Heart left ventricle (tissue), 16 donors: ENCODE results near the gene COL23A1. TPM values are rescaled to one million over a fixed set of nuclear protein-coding genes. Genes with fewer than 3 reads are reported as not detected.
A peak's percentile ranks its signal among the peaks of the same experiment; 100 is the strongest.

Source experiments
- ATAC-seq, 4 donors: fragments of 200-7000 bp; cut with Tn5 transposase; one replicate each; pipeline ENCODE4 v1.9.1; 2020 to 2022; ENCODE audit warnings: moderate library complexity in 4 of 4, mild to moderate bottlenecking in 3 of 4, moderate number of reproducible peaks in 1 of 4
- DNase-seq, 5 donors: peaks; one replicate each; pipeline ENCODE4 v3.0.0-alpha.2; 2020
- H3K27ac ChIP-seq, 12 donors: fragments of 200-600 bp; sonication (generic) in 4 of 12; one replicate each; pipeline versions ENCODE4 v1.5.0 to v1.8.0; 2016 to 2022; ENCODE audit warnings: mild to moderate bottlenecking in 2 of 12
- H3K27me3 ChIP-seq, 9 donors: fragments of 200-600 bp; sonication (generic) in 2 of 9; one replicate each; pipeline versions ENCODE4 v1.5.1 to v1.8.0; 2016 to 2022; ENCODE audit warnings: mild to moderate bottlenecking in 3 of 9
- H3K36me3 ChIP-seq, 9 donors: fragments of 200-600 bp; sonication (generic) in 2 of 9; one replicate each; pipeline versions ENCODE4 v1.5.0 to v1.8.0; 2018 to 2022; ENCODE audit warnings: mild to moderate bottlenecking in 2 of 9
- H3K4me1 ChIP-seq, 12 donors: fragments of 200-600 bp; sonication (generic) in 4 of 12; one replicate each; pipeline versions ENCODE4 v1.5.0 to v1.8.0; 2016 to 2022; ENCODE audit warnings: mild to moderate bottlenecking in 3 of 12
- H3K4me3 ChIP-seq, 12 donors: fragments of 200-600 bp; sonication (generic) in 4 of 12; one replicate each; pipeline versions ENCODE4 v1.5.0 to v1.8.0; 2017 to 2022; ENCODE audit warnings: mild to moderate bottlenecking in 9 of 12, moderate library complexity in 4 of 12
- H3K9me3 ChIP-seq, 12 donors: fragments of 200-600 bp; sonication (generic) in 4 of 12; one replicate each; pipeline versions ENCODE4 v1.5.0 to v1.8.0; 2016 to 2022; ENCODE audit warnings: mild to moderate bottlenecking in 1 of 12
- POLR2A ChIP-seq, 2 donors: fragments of 450-650 bp; IDR thresholded peaks; one replicate each; pipeline ENCODE4 v1.6.1; 2017; ENCODE audit warnings: antibody characterized with exemption in 2 of 2, mild to moderate bottlenecking in 2 of 2, moderate library complexity in 2 of 2
- WGBS, 4 donors: extraction: QIAGEN DNeasy Blood & Tissue Kit in 2 of 4; methylation state at CpG; one replicate each; pipeline versions ENCODE4 v1.1.5 to v1.1.7; 2013 to 2018; 5-methylcytosine and 5-hydroxymethylcytosine counted together
- intact Hi-C, 10 donors: fragments of 100-400 bp; cut with DNase I; formaldehyde crosslinking; loops; one replicate each; pipeline versions ENCODE4 v1.11.1 to v1.14.2; 2022
- polyA plus RNA-seq, 2 donors: library from polyadenylated mRNA; stranded (reverse); fragments of 200-250 nt; gene quantifications; one replicate each; pipeline ENCODE4 v1.2.3, GENCODE V29; 2013
- total RNA-seq, 9 donors: library from RNA; depleted of rRNA in 2 of 9; stranded (reverse); fragments of >200 nt in 2 of 9; fragmentation: NEBNext Ultra II Directional in 3 of 9; extraction: Animal tissue kit (Norgen Biotek cat#: 25700) in 3 of 9; gene quantifications; one replicate each; pipeline versions ENCODE4 v1.1.0 to v1.2.4, GENCODE V29; 2016 to 2023
- TF ChIP-seq, protein P1 (sequence below), 12 donors: fragments of 200-600 bp; sonication (generic) in 4 of 12; IDR thresholded peaks; one replicate each; pipeline versions ENCODE4 v1.5.0 to v1.8.0; 2018 to 2022; ENCODE audit warnings: antibody characterized with exemption in 12 of 12, mild to moderate bottlenecking in 5 of 12
- donor health status: ischemic (EF 13 %, LVEDD 7.1; RV severe dilation, severe dysfunction).
- donor health status: healthy with polysubstance abuse.
- donor health status: DM: no; HTN: yes; CAD: no.
- donor health status: DM: no; HTN: no; CAD: no.
- donor health status: ischemic (EF 25% LVEDD 6.9; RV normal size, moderate dysfunction).
- donor health status: ischemic (EF 25% LVEDD 5.7; RV mildly dilated, moderate dysfunction).
- donor health status: healthy.
- donor health status: DM: yes; HTN: yes; CAD: no.
- donor health status: ischemic (EF 35%, LVEDD 5.7; RV mildly dilated, moderate dysfunction).
- donor health status: nonischemic (EF 11% LVEDD 7.7; RV severe dilation, severe dysfunction).
- donor health status: DM: yes; HTN: yes; CAD: no.
- donor health status: PGD.
- donor health status: ischemic (EF 29% LVEDD 5.4; RV normal size, mild dysfunction).
- donor health status: nonischemic (EF 23%, LVEDD 6.1; RV moderate dilation, normal function).

COL23A1 gene
- total and polyA plus RNA-seq, 11 donors = 6.0 to 33.0 (median 18.8) TPM

DNA sequence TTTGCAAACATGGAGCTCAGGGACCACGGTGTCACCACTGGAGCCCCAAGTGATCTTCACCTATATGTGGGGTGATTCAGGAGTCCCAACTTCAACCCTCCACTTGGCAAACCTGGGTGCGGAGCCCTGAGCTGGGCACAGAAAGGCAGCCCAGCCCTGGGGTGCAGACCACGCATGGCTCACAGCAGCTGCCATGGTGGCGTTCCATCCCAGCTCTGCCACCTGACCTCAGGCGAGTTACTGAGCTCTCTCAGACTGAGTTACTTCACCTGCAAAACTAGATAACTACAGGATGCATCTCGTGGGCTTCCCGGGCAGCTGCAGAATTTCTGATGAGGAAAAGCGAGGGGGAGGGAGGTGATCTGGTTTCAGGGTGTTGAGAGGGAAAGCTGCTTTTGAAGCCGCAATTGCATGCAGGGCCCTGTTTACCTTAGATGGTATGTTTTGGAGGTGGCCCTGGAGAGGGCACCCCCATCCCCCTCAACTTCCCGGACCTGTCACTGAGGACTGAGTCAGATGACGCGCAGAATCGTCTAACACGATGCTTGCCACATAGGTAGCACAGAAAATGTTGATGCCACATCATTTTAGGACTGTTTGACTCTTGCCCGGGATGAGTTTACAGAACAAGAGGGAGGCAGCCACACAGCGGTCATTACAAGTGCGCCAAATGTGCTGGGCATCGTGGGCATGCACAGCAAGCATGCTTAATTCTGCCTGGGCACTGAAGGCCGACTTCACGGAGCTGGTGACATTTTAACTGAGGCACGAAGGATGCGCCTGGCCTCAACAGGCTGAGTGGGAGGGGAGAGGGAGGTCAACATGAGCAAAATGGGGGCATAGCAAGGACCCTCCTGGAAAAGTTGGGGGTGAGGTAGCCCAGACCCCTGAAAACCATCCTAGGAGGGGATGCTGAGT, 154.6 kb downstream of the COL23A1 start:
- Histone ChIP-seq H3K27me3 (no peaks in the 10 kb centered on the region), H3K36me3 (no peaks in the 10 kb centered on the region), H3K27ac (peak overlapping the region in 5 of 12 donors; percentile 34 to 61 (median 54)), H3K9me3 (peaks cover 0 to 6% (median 0%) of the 10 kb centered on the region in 12 donors), H3K4me1 (peaks cover 0 to 21% (median 3%) of the 10 kb centered on the region in 12 donors), H3K4me3 (peak overlapping the region in 1 of 12 donors; percentile 9)
- no peak for DNase-seq
- no peak for TF ChIP-seq POLR2A (IDR thresholded peaks at IDR 0.05)
- TF ChIP-seq, protein P1, sequence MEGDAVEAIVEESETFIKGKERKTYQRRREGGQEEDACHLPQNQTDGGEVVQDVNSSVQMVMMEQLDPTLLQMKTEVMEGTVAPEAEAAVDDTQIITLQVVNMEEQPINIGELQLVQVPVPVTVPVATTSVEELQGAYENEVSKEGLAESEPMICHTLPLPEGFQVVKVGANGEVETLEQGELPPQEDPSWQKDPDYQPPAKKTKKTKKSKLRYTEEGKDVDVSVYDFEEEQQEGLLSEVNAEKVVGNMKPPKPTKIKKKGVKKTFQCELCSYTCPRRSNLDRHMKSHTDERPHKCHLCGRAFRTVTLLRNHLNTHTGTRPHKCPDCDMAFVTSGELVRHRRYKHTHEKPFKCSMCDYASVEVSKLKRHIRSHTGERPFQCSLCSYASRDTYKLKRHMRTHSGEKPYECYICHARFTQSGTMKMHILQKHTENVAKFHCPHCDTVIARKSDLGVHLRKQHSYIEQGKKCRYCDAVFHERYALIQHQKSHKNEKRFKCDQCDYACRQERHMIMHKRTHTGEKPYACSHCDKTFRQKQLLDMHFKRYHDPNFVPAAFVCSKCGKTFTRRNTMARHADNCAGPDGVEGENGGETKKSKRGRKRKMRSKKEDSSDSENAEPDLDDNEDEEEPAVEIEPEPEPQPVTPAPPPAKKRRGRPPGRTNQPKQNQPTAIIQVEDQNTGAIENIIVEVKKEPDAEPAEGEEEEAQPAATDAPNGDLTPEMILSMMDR (IDR thresholded peaks at IDR 0.05) = no peak
- intact Hi-C loops = loop anchor here in 2 of 10 donors (10.0 kb wide), 1 partner anchor 151 kb away; no protein-coding TSS in a partner anchor
- ATAC-seq = no peak
- WGBS, 4 donors = 77 to 88% (median 86%) methylated on average over 22 of the region's 22 CpGs

DNA sequence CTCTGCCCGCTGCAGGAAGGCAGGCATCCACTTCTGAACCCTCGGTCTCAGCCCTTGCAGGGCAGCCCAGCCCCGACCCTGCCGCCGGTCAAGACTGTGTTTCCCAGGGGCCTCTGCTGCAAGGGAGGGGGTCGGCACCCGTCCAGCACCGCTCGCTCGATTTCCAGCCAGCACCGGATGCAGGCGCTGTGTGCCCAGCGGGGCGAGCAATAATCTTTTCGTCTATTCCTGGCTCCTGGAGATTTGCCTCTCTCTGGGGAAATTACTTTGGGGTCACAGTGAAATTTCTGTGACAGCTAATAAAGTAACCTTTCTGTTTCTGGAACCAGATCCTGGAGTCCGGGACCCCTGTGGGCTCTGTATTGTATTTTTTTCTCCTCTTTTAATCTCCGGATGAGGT, 155.3 kb downstream of the COL23A1 start:
- WGBS, 4 donors = 28 to 38% (median 32%) methylated on average over 13 to 17 of the region's 17 CpGs
- intact Hi-C loops = loop anchor here in 3 of 10 donors (5.0 to 10.0 kb wide), 2 partner anchors 117 to 150 kb away; no protein-coding TSS in a partner anchor
- Histone ChIP-seq H3K4me3 (peak overlapping the region in 2 of 12 donors; percentile 9 to 14), H3K4me1 (peaks cover 0 to 21% (median 3%) of the 10 kb centered on the region in 12 donors), H3K9me3 (peaks cover 0 to 6% (median 0%) of the 10 kb centered on the region in 12 donors), H3K36me3 (no peaks in the 10 kb centered on the region), H3K27ac (peak overlapping the region in 5 of 12 donors; percentile 34 to 61 (median 54)), H3K27me3 (no peaks in the 10 kb centered on the region)
- ATAC-seq = peak; percentile 82 to 90 (median 84)
- TF ChIP-seq POLR2A (IDR thresholded peaks at IDR 0.05) = no peak
- TF ChIP-seq, protein P1 (IDR thresholded peaks at IDR 0.05) = peak in 3 of 12 donors; percentile 10 to 33 (median 32)
- peak; percentile 64 to 81 (median 78) for DNase-seq

DNA sequence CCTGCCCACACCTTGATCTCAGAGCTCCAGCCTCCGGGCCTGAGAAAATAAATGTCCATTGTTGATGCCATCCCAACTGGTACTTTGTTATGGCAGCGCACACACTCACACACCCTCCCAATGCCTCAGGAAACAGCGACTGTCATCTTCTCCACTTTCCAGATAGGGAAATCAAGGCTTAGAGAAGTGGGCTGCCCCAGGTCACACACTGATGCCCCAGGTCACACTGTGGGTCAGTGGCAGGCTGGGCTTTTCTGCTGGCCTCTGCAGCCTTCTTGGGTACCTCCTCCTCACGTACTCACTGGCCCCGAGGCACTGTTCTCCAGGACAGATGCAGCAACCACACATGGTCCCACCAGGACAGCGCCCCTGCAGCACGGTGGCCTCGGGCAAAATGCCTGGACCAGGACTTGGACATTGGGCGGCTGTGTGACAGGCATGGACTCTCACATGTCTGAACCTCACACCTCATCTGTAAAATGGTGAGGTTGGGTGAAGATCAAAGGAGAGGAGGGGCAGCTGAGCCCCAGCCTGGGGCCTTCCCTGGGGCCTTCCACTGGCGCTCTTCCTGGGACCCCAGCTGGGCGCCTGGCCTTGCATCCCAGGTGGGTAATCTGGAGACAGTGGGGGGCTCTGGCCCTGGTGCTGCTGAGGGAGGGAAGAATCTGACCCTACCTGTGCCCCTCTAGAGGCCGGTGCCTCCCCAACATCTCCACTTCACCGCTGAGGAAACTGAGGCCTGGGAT, 156.0 kb downstream of the COL23A1 start:
- Histone ChIP-seq H3K27me3 (no peaks in the 10 kb centered on the region), H3K4me1 (peaks cover 0 to 20% (median 3%) of the 10 kb centered on the region in 12 donors), H3K9me3 (peaks cover 0 to 6% (median 0%) of the 10 kb centered on the region in 12 donors), H3K4me3 (peak overlapping the region in 1 of 12 donors; percentile 14), H3K36me3 (no peaks in the 10 kb centered on the region), H3K27ac (peak overlapping the region in 4 of 12 donors; percentile 34 to 61 (median 44))
- TF ChIP-seq POLR2A (IDR thresholded peaks at IDR 0.05) = no peak
- TF ChIP-seq, protein P1 (IDR thresholded peaks at IDR 0.05) = no peak
- intact Hi-C loops = loop anchor here in 3 of 10 donors (5.0 to 10.0 kb wide), 2 partner anchors 118 to 149 kb away; no protein-coding TSS in a partner anchor
- ATAC-seq (no peak), DNase-seq (no peak)
- 91 to 94% (median 93%) methylated on average over 10 to 13 of the region's 13 CpGs for WGBS, 4 donors
